GM12874 (cell line): ENCODE results near the gene EMX1.

Source experiments
- TF ChIP-seq, protein P1 (sequence below): IDR thresholded peaks from 2 replicates; pipeline ENCODE4 v1.5.1; 2011; ENCODE audit warnings: low read depth, mild to moderate bottlenecking, control low read depth, low read length, moderate library complexity; ENCODE audit not compliant: insufficient read depth

EMX1 gene

GRCh38 chr2:72942293-72942692, 25.0 kb downstream of the EMX1 start:
- TF ChIP-seq, protein P1, sequence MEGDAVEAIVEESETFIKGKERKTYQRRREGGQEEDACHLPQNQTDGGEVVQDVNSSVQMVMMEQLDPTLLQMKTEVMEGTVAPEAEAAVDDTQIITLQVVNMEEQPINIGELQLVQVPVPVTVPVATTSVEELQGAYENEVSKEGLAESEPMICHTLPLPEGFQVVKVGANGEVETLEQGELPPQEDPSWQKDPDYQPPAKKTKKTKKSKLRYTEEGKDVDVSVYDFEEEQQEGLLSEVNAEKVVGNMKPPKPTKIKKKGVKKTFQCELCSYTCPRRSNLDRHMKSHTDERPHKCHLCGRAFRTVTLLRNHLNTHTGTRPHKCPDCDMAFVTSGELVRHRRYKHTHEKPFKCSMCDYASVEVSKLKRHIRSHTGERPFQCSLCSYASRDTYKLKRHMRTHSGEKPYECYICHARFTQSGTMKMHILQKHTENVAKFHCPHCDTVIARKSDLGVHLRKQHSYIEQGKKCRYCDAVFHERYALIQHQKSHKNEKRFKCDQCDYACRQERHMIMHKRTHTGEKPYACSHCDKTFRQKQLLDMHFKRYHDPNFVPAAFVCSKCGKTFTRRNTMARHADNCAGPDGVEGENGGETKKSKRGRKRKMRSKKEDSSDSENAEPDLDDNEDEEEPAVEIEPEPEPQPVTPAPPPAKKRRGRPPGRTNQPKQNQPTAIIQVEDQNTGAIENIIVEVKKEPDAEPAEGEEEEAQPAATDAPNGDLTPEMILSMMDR = no peak

DNA sequence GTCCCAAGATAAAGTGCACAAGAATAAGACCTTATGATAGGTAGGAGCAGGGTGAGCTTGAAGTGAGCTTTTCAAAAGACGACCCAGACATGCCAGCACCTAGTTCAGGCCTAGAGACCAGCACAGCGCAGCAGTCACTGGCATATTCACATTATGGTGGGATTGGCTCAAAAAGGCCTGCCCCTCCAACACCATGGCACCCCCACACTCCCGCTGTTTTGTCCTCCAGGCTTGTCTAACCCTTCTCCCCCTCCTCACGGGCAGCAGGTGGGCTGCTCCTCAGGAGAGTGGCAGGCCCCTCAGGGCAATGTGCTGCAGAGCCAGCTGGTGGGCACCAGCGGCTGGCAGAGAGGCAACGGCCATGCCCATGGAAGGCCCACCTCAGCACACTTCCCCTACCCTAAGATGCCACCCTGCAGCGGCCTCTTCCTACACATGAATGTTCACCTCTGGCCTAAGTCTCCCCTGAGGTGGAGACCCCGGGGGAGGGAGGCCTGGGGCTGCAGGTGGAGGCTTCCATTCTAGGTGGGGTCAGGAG, 25.6 kb downstream of the EMX1 start:
- TF ChIP-seq, protein P1 = no peak

- TF ChIP-seq, protein P1 = no peak
Measured at GRCh38 chr2:72943540-72944395, 26.4 kb downstream of the EMX1 start.

GRCh38 chr2:72944804-72945449, 27.6 kb downstream of the EMX1 start:
- TF ChIP-seq, protein P1 = no peak

GRCh38 chr2:72945450-72946019, 28.2 kb downstream of the EMX1 start:
- TF ChIP-seq, protein P1 = no peak

- TF ChIP-seq, protein P1 = no peak
Measured at GRCh38 chr2:72946466-72946865, 29.1 kb downstream of the EMX1 start.
